GM19239 (cell line): ENCODE results near the gene NPTN.
A peak's percentile ranks its signal among the peaks of the same experiment; 100 is the strongest.

Source experiments
- DNase-seq: peaks from one replicate; pipeline ENCODE4 v3.0.0; 2011; ENCODE audit warnings: low spot score; ENCODE audit not compliant: insufficient read length
- FAIRE-seq: peaks from 2 replicates; lab custom pipeline; 2011; peaks lifted over from hg19 to GRCh38; lab: Jason Lieb, UNC

Gene NPTN

GRCh38 chr15:73633991-73634495 is 854 bp upstream of the NPTN start:
- FAIRE-seq (no peak), DNase-seq (no peak)

DNA sequence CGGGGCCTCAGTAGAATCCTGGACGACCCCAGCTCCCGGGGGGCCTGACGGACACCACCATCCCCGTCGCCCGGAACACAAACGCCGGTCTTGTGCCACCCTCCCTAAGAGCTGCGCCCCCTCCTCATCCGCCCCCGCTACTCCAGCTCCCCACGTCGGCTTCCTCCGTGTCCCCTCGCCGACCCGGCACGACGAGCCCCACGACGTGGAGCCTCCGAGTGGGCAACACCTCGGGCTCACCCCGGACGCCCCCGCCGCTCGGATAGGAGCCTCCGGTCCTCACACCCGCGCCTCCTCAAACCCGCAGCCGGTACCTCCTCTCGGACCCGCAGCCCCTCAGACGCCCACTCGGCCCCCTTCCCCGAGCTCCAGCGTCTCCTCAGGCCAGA is 525 bp downstream of the NPTN start:
- FAIRE-seq = no peak

GRCh38 chr15:73631915-73632669 is 1.1 kb downstream of the NPTN start:
- DNase-seq (no peak), FAIRE-seq (no peak)

More for the DNA sequence above, 525 bp downstream of the NPTN start:
- no peak for DNase-seq

DNA sequence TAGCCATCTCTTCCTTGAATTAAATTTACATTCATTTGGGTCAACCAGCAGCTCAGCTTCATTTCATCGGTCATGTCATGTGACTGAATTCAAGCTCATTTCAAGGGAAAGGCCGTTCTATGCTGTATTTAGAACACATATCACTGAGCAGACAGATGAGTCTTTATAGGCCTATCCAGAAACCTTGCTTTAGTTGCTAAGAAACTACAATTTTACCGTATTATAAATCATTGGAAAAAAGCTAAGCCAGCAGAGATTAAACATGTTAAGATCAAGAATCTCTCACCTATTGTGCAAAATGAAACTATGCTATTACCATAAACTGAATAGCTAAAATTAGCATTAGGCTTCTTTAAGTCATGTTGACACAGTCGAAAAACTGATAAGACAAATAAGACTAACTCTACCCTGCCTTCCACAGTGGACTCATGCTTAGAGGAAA is 2.2 kb downstream of the NPTN start:
- DNase-seq = no peak
- FAIRE-seq = peak; percentile 28

DNA sequence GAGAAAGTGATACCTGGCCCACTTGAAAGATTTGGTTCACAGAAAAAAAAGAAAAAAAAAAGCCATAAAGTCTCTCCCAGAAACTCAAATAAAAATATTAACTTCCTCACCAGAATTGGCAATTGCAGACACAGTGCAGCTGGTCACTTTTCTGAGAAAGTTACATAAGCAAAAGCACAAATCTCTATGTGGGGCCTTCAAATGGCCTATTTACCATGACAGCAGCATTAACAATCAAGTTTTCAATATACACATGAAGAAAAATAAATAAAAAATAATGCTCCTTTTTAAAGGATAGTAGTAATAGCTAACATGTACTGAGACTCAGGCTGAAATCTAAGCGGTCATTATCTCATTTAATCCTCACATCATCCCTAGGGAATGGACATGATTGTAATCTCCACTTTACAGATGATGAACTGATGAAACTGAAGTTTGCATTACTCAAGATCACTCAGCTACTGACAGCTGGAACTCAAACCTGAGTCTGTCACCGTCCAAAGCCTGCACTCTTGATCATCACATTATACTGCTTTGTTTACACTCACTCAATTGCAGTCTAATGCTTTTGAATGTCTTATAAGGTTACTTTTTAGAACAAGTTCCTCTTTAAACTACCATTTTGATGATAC is 3.3 kb downstream of the NPTN start:
- no peak for DNase-seq
- FAIRE-seq = no peak

DNA sequence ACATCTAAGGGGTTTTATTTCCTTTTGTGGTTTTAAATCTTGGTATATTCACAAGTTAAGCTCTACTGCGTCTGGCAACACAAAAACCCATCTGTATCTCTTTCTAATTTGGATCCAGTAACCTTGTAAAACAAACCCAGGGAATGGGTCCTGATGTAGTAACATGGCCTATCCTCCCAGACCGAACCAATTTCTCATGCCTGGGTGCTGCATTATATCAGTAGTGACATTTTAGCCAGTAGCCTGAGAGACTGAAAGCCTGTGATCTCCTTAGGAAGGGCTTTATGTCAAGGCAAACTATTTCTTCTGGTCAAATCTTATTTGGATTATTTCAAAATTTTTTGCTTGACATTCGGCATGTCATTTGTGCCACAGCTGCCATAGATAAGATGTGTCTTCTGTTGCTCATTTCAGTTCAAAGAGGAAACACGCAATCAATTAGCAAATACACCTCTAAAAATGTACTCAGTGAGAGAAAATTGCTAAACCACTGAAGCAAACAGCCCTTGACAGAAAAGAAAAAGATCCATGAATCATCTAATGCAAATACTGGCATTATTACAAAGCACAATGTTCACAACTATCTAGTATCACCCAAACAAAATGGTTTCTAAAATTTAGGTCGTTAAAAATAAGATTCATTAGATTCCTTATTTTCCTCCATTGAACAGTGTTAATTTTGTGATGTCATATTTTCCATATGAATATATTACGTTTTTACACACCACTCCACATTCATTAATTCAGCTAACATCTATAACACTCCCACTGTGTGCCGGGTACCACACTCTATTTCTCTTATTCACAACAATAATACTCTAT is 4.0 kb downstream of the NPTN start:
- peak; percentile 18 for FAIRE-seq
- no peak for DNase-seq

GRCh38 chr15:73628102-73628501 is 5.1 kb downstream of the NPTN start:
- no peak for FAIRE-seq
- DNase-seq = no peak

GRCh38 chr15:73626072-73626471 is 7.1 kb downstream of the NPTN start:
- FAIRE-seq = no peak
- no peak for DNase-seq

DNA sequence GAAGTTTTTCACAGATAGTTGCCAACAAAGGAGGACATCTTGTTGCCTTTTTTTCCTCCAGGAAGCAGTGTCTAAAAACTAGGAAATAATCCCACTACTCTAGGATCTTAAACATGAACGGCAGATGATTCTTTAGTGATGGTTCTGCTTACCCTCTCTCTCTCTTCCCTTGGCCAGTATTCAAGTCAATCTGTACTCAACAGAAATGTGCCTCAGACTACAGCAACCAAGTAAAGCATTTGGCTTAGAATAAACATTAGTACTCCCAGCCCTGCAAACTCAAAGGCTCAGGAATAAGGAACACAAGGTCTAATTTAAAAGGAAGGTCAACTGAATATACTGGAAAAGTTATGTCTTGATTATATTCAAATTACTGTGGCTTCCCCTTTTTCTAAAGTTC is 8.7 kb downstream of the NPTN start:
- no peak for FAIRE-seq
- no peak for DNase-seq

- peak; percentile 54 for FAIRE-seq
- DNase-seq = no peak
Measured at GRCh38 chr15:73621286-73621826, 11.8 kb downstream of the NPTN start.

DNA sequence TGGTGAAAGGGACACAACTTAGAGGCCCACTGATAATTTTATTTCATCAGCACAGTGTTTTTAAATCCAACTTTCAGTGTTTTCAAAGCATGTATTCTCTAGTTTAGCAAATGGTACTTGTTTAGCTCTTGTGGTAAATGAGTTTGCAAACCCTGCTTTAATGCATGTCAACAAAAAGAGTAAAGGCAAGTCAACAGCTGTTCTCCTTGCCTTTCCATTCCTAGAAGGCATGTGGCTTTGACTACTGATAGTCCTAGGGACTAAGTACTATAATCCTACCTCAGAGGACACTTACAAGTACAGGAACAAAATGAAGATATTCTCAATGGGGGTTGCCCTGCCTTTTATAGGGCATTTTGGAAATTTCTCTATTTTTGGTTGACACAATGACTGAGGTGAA is 13.1 kb downstream of the NPTN start:
- no peak for DNase-seq
- no peak for FAIRE-seq

DNA sequence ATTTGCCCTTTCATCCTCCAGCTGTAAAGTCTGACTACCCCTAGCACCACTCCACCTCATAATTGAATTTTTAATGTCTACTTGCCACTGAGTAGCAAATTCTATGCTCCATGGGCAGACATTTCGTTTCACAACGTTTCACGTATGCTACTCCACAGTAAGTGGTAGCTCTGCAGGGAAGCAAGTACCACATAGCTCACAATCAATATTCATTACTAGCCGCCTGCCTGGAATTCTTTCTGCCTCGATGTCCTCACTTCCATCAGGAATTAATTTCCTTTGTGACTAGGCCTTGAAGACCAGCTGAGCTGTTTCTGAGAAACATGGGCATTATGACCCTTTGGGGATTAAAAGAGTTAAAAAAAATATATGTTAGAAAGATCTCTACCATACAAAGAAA is 15.3 kb downstream of the NPTN start:
- DNase-seq (no peak), FAIRE-seq (no peak)

GRCh38 chr15:73617301-73617831 is 15.8 kb downstream of the NPTN start:
- FAIRE-seq (no peak), DNase-seq (no peak)

GRCh38 chr15:73608941-73609340 is 24.2 kb downstream of the NPTN start:
- FAIRE-seq = no peak

DNA sequence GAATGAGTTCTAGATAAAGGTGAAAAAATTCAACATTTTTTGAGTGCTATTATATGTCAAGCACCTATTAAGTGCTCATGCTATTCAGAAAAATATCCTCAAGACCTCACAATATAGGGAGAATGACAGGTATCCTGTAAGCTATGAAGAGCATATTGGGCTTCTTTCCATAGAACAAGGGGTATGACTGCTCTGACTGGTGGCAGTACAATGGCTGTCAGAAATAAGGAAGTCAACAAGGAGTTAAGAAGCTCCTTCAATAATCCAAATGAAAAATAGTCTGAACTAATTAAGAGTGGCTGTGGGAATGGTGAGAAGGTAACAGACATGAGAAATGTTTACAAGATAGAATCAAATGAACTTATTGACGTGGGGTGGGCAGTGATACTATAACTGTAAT is 24.7 kb downstream of the NPTN start:
- FAIRE-seq = no peak
- no peak for DNase-seq

More at GRCh38 chr15:73608941-73609340, 24.2 kb downstream of the NPTN start:
- no peak for DNase-seq

- FAIRE-seq = no peak
- DNase-seq = no peak
Measured at GRCh38 chr15:73607843-73608242, 25.3 kb downstream of the NPTN start.

GRCh38 chr15:73607405-73607804 is 25.8 kb downstream of the NPTN start:
- no peak for DNase-seq
- no peak for FAIRE-seq

- FAIRE-seq (no peak), DNase-seq (no peak)
Measured at GRCh38 chr15:73605759-73606436, 27.3 kb downstream of the NPTN start.

DNA sequence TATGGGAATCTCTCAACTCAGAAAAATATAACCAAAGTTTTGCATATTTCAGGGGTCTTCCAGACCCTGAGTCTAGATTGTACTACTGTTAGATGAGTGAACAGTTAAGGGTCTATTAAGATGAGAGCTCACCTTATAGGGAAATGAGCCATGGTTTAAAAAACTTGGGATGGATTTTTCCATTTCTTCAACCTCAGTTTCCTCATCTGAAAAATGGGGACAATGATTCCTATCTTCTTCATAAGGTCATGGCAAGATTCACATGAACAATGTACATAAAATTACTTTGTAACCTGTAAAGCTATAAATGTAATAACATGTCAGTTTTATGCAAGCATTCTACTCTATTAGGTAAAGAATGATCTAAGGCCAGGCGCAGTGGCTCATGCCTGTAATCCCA is 28.7 kb downstream of the NPTN start:
- no peak for DNase-seq
- no peak for FAIRE-seq

DNA sequence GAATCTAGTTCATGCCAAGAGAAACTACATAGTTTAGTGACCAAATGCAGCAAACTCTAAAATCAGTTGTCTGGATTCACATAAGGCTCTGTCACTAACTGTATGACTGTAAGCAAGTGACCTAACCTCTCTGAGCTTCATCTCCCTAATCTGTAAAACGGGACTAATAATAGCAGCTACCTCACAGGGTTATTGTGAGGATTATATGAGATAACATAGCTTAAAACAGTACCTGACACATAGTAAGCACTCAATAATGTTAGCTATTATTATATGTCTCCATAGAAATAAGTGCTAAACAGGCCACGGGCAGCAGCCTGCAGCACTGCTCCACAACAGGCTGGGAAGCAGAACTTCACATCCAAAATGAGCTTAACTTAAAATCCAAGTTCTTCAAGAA is 30.2 kb downstream of the NPTN start:
- DNase-seq = no peak
- no peak for FAIRE-seq
